ENCODE measurements around the gene JAK2. TPM values are rescaled to one million over a fixed set of nuclear protein-coding genes. Genes with fewer than 3 reads are reported as not detected.

Gene JAK2
- total RNA-seq, 1 donor from 2014 or later, result 24.4 TPM

- no peaks in the 10 kb centered on the region for H3K27me3 ChIP-seq
- TF ChIP-seq CTCF (IDR thresholded peaks at IDR 0.05), result no peak
- peak overlapping the region; percentile 95 for H3K4me3 ChIP-seq
- intact Hi-C loops (cut with DNase I), result loop anchor here (5.0 kb wide), 2 partner anchors 224 to 611 kb away; no protein-coding TSS in a partner anchor
- H3K36me3 ChIP-seq, result peaks cover 16% of the 10 kb centered on the region
- no peak for ATAC-seq
- DNase-seq, result no peak
- H3K27ac ChIP-seq, result peak overlapping the region; percentile 98
- peaks cover 44% of the 10 kb centered on the region for H3K4me1 ChIP-seq
- H3K9me3 ChIP-seq, result no peaks in the 10 kb centered on the region
Measured at GRCh38 chr9:4986783-4987182, 1.7 kb downstream of the JAK2 start.

- TF ChIP-seq CTCF (IDR thresholded peaks at IDR 0.05), result peak; percentile 81
- intact Hi-C loops (cut with DNase I), result loop anchor here (5.0 kb wide), 2 partner anchors 226 to 609 kb away; no protein-coding TSS in a partner anchor
- peaks cover 25% of the 10 kb centered on the region for H3K36me3 ChIP-seq
- H3K4me3 ChIP-seq, result peak overlapping the region; percentile 28
- H3K27me3 ChIP-seq, result no peaks in the 10 kb centered on the region
- DNase-seq (no peak), ATAC-seq (no peak)
- peak overlapping the region; percentile 14 for H3K27ac ChIP-seq
- H3K9me3 ChIP-seq, result no peaks in the 10 kb centered on the region
- H3K4me1 ChIP-seq, result peaks cover 44% of the 10 kb centered on the region
Measured at GRCh38 chr9:4987961-4988421, 2.9 kb downstream of the JAK2 start.

- intact Hi-C loops (cut with DNase I), result no loop called here
- no peak for TF ChIP-seq CTCF (IDR thresholded peaks at IDR 0.05)
- Histone ChIP-seq H3K9me3 (no peaks in the 10 kb centered on the region), H3K27me3 (no peaks in the 10 kb centered on the region), H3K27ac (no peak overlapping the region), H3K4me3 (no peak overlapping the region), H3K4me1 (peaks cover 29% of the 10 kb centered on the region), H3K36me3 (peaks cover 25% of the 10 kb centered on the region)
- no peak for ATAC-seq
- DNase-seq, result no peak
Measured at GRCh38 chr9:4992872-4993271, 7.8 kb downstream of the JAK2 start.

- no peak overlapping the region for H3K4me3 ChIP-seq
- TF ChIP-seq CTCF (IDR thresholded peaks at IDR 0.05), result no peak
- peaks cover 15% of the 10 kb centered on the region for H3K4me1 ChIP-seq
- no peak overlapping the region for H3K27ac ChIP-seq
- no peak for ATAC-seq
- H3K9me3 ChIP-seq, result no peaks in the 10 kb centered on the region
- H3K27me3 ChIP-seq, result no peaks in the 10 kb centered on the region
- intact Hi-C loops (cut with DNase I), result no loop called here
- H3K36me3 ChIP-seq, result peaks cover 25% of the 10 kb centered on the region
- no peak for DNase-seq
Measured at GRCh38 chr9:4994166-4994890, 9.3 kb downstream of the JAK2 start.

GRCh38 chr9:4997196-4997595, 12.1 kb downstream of the JAK2 start:
- intact Hi-C loops (cut with DNase I), result no loop called here
- DNase-seq (no peak), ATAC-seq (no peak)
- Histone ChIP-seq H3K9me3 (no peaks in the 10 kb centered on the region), H3K4me3 (no peak overlapping the region), H3K27me3 (no peaks in the 10 kb centered on the region), H3K36me3 (peaks cover 5% of the 10 kb centered on the region), H3K4me1 (peaks cover 7% of the 10 kb centered on the region), H3K27ac (no peak overlapping the region)
- TF ChIP-seq CTCF (IDR thresholded peaks at IDR 0.05), result no peak

All from upper lobe of right lung (tissue), 1 donor.